Subcutaneous adipose tissue (tissue), 4 donors: Measurements from ENCODE around the gene PDE7B. TPM values are rescaled to one million over a fixed set of nuclear protein-coding genes. Genes with fewer than 3 reads are reported as not detected.

Experiments used
- total RNA-seq, 4 donors: library from RNA; depleted of rRNA; stranded (reverse); fragments of >200 nt; gene quantifications; one replicate each; pipeline ENCODE4 v1.1.0, GENCODE V29; 2016
- TF ChIP-seq, protein P1 (sequence below): fragments of 450-650 bp; IDR thresholded peaks from one replicate; pipeline ENCODE4 v1.5.1; 2016; ENCODE audit warnings: low read depth, mild to moderate bottlenecking, control low read depth, antibody characterized with exemption, moderate library complexity

The PDE7B gene
- total RNA-seq, 4 donors from 2014 or later: 4.1 to 12.6 (median 9.5) TPM

DNA sequence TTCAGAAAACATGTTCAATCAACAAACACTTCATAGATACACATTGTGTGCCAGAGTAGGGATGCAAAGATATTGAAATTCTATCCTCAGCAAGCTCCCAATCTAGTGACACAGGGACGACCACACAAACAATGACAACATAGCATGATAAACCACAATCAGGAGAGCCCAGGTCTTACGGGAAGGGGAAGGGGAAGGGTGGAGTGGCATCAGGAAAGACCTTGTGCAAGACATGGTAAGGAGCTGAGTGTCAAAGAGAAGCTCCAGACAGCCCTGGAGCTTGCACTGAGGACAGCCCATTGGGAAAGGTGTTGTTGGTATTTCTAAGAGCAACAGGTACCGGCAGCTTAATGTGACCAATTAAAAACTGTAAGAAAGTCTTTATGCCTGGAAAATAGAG lies 103.6 kb downstream of the PDE7B start:
- TF ChIP-seq, protein P1, sequence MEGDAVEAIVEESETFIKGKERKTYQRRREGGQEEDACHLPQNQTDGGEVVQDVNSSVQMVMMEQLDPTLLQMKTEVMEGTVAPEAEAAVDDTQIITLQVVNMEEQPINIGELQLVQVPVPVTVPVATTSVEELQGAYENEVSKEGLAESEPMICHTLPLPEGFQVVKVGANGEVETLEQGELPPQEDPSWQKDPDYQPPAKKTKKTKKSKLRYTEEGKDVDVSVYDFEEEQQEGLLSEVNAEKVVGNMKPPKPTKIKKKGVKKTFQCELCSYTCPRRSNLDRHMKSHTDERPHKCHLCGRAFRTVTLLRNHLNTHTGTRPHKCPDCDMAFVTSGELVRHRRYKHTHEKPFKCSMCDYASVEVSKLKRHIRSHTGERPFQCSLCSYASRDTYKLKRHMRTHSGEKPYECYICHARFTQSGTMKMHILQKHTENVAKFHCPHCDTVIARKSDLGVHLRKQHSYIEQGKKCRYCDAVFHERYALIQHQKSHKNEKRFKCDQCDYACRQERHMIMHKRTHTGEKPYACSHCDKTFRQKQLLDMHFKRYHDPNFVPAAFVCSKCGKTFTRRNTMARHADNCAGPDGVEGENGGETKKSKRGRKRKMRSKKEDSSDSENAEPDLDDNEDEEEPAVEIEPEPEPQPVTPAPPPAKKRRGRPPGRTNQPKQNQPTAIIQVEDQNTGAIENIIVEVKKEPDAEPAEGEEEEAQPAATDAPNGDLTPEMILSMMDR: no peak

DNA sequence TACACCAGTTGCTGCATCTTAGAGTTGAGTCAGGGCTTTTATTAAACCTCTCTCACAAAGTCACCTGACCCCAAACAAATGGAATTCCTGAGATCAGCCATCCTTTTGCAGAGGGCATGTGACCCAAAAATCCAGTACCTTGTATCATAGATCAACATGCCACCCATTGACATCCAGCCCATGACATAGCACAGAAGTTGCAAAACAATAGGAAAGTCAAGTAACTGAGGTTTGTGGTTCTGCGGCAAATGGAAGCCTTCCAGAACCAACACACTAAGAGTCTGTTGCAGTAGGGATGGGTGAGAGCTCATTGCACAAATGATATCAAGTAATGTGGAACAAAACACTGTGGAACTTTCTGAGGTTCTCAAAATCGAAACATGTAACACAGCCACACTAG lies 111.2 kb downstream of the PDE7B start:
- TF ChIP-seq, protein P1: no peak

DNA sequence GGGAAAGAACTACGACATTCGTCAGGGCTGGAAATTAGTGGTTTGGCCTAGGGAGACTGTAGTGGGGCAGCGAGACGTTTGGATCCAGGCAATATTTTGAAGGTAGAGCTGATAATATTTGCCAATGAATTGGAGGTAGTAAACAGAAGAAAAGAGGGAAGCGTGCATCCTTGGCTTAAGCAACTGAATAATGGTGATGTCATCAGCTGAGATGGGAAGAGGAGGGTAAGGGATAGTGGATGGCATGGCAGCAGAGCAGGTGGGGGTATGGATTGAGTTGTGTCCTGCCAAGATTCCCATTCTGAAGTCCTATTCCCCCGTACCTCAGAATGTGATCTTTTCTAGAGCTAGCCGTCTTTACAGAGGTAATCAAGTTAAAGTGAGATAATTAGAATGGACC lies 119.2 kb downstream of the PDE7B start:
- TF ChIP-seq, protein P1: no peak

- TF ChIP-seq, protein P1: no peak
Observed at GRCh38 chr6:135971351-135971750, 119.8 kb downstream of the PDE7B start.

- TF ChIP-seq, protein P1: no peak
Observed at GRCh38 chr6:135972150-135972549, 120.6 kb downstream of the PDE7B start.

- TF ChIP-seq, protein P1: no peak
Observed at GRCh38 chr6:135972586-135972985, 121.1 kb downstream of the PDE7B start.

GRCh38 chr6:135974426-135974825 lies 122.9 kb downstream of the PDE7B start:
- TF ChIP-seq, protein P1: no peak
